H54 (cell line): ENCODE measurements around the gene SNRPD1.
"Not testable (repeated sequence)": the region's sequence is repeated elsewhere in the genome, so short reads cannot be mapped to it uniquely, and the experiment has no call there.

Experiments
- DNase-seq: peaks from one replicate; pipeline ENCODE4 v3.0.0; 2011; ENCODE audit warnings: low spot score, mixed read lengths; ENCODE audit not compliant: insufficient read length
- FAIRE-seq: peaks from 3 replicates; lab custom pipeline; 2011; peaks lifted over from hg19 to GRCh38; lab: Jason Lieb, UNC
- POLR2A ChIP-seq: IDR thresholded peaks from 2 replicates; pipeline ENCODE4 v1.6.1; 2011; ENCODE audit warnings: low read depth, mild to moderate bottlenecking, low read length

SNRPD1 gene

GRCh38 chr18:21612125-21613039 lies at the start of gene SNRPD1:
SNRPD1 (plus strand) TSS chr18:21612314; CDS start chr18:21612430, 116 bp downstream.
- DNase-seq, result peak; percentile 73
- TF ChIP-seq POLR2A, result peak; percentile 84
- FAIRE-seq, result no peak

GRCh38 chr18:21571772-21572171 lies 40.3 kb upstream of the SNRPD1 start:
- TF ChIP-seq POLR2A, result no peak
- no peak for FAIRE-seq

GRCh38 chr18:21575656-21576055 lies 36.5 kb upstream of the SNRPD1 start:
- FAIRE-seq (no peak), DNase-seq (no peak)
- TF ChIP-seq POLR2A, result no peak

More at GRCh38 chr18:21571772-21572171, 40.3 kb upstream of the SNRPD1 start:
- DNase-seq, result no peak

GRCh38 chr18:21584391-21584790 lies 27.7 kb upstream of the SNRPD1 start:
- no peak for FAIRE-seq
- TF ChIP-seq POLR2A, result no peak
- no peak for DNase-seq

- not testable (repeated sequence) for DNase-seq, FAIRE-seq
These were observed 19.8 kb upstream of the SNRPD1 start for GRCh38 chr18:21592361-21592760.

- no peak for FAIRE-seq
- DNase-seq, result no peak
- no peak for TF ChIP-seq POLR2A
These were observed 18.4 kb upstream of the SNRPD1 start for GRCh38 chr18:21593540-21594257.

GRCh38 chr18:21597620-21598019 lies 14.5 kb upstream of the SNRPD1 start:
- FAIRE-seq, result no peak

GRCh38 chr18:21598726-21599584 lies 13.2 kb upstream of the SNRPD1 start:
- no peak for FAIRE-seq
- TF ChIP-seq POLR2A, result no peak
- DNase-seq, result no peak

More at GRCh38 chr18:21597620-21598019, 14.5 kb upstream of the SNRPD1 start:
- no peak for TF ChIP-seq POLR2A
- no peak for DNase-seq

GRCh38 chr18:21599585-21600525 lies 12.3 kb upstream of the SNRPD1 start:
- no peak for TF ChIP-seq POLR2A
- DNase-seq (peak; percentile 28), FAIRE-seq (no peak)

GRCh38 chr18:21600526-21601410 lies 11.3 kb upstream of the SNRPD1 start, which contains the start of gene ESCO1:
ESCO1 (minus strand) TSS chr18:21600704; CDS start chr18:21574843, 25,861 bp downstream.
- FAIRE-seq, result peak; percentile 73
- peak; percentile 82 for DNase-seq
- peak; percentile 84 for TF ChIP-seq POLR2A

GRCh38 chr18:21602299-21602587 lies 9.9 kb upstream of the SNRPD1 start:
- no peak for TF ChIP-seq POLR2A
- no peak for FAIRE-seq
- no peak for DNase-seq

GRCh38 chr18:21604671-21605070 lies 7.4 kb upstream of the SNRPD1 start:
- no peak for DNase-seq
- no peak for FAIRE-seq
- TF ChIP-seq POLR2A, result no peak
